ENCODE measurements around the gene HIGD1A. TPM values are rescaled to one million over a fixed set of nuclear protein-coding genes. Genes with fewer than 3 reads are reported as not detected.

HIGD1A gene
- total RNA-seq, 4 donors from 2014 or later: 45.1 to 123 (median 114) TPM

DNA sequence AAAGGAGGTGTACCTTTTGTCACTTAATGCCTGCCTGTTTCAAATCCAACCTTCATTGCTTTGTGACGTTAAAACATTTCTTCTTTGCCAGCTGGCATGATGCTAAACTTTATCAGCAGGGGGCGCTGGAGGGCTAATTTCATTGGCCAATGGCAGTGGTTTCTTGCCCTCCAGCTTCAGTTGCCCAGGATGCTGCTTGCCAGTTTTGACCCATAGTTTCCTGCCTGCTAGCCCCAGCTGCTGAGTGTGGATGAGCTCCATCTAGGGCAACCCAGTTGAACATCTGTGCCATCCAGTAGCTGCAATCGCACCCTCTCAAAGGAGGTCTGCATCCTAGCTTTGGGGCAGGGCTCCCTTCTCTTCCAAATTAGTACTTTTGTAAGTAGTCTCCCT, 27.0 kb upstream of the HIGD1A start:
- TF ChIP-seq POLR2A (IDR thresholded peaks at IDR 0.05): no peak
- TF ChIP-seq, protein P1, sequence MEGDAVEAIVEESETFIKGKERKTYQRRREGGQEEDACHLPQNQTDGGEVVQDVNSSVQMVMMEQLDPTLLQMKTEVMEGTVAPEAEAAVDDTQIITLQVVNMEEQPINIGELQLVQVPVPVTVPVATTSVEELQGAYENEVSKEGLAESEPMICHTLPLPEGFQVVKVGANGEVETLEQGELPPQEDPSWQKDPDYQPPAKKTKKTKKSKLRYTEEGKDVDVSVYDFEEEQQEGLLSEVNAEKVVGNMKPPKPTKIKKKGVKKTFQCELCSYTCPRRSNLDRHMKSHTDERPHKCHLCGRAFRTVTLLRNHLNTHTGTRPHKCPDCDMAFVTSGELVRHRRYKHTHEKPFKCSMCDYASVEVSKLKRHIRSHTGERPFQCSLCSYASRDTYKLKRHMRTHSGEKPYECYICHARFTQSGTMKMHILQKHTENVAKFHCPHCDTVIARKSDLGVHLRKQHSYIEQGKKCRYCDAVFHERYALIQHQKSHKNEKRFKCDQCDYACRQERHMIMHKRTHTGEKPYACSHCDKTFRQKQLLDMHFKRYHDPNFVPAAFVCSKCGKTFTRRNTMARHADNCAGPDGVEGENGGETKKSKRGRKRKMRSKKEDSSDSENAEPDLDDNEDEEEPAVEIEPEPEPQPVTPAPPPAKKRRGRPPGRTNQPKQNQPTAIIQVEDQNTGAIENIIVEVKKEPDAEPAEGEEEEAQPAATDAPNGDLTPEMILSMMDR (IDR thresholded peaks at IDR 0.05): no peak
- H3K4me3 ChIP-seq (ENCODE audit: low read depth, poor library complexity, severe bottlenecking): no peak overlapping the region
- peak; percentile 74 to 94 for DNase-seq (ENCODE audit: low spot score in 2 of 2)
- intact Hi-C loops (cut with DNase I; ENCODE audit: low total_unique reads): loop anchor here (10.0 kb wide), 1 partner anchor 57 kb away; the partner anchor contains the start of gene CCDC13
- WGBS, 2 donors: 25 to 29% methylated on average over 3 of the region's 3 CpGs

DNA sequence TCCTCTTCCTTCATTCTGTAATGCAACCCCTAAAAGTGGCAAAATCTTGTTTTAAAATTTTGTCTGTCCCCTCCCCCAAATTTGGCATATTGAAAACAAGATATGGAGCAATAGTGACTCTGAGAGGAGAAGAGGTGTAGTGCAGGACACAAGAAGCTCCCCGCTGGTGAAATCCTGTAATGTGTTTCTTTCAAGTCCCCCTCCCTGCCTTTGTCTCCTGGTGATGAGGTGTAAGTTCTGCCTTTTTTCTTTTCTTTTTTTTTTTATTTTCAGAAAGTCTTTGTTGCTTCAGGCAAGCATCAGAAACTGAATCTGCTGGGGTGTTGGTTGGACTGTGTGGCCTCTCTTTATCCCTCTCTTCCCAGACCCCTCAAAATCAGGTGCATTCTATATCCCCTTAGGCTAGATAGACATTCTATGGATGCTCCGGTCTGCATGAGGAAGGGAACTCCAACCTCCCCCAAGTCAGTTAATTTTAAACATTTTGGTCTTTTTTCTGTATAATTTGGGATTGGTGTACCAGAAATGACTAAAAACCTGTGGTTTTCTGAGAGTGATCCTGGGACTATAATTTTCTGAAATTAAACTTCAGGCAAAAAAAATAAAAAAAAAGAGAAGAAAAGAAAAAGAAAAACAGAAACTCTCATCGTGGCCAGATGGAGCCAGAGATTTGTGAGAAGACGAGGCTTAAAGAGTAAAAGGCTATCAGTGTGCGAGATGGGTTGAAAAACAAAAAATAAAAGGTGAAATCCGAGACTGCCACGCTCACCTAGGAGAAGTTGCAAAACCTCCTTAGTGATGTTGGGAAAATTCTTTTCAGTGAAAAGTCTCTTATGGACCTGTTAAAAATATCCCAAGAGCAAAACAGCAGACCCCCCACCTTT, 26.4 kb upstream of the HIGD1A start:
- TF ChIP-seq, protein P1 (IDR thresholded peaks at IDR 0.05): no peak
- no peak for TF ChIP-seq POLR2A (IDR thresholded peaks at IDR 0.05)
- intact Hi-C loops (cut with DNase I; ENCODE audit: low total_unique reads): loop anchor here (10.0 kb wide), 1 partner anchor 56 kb away; the partner anchor contains the start of gene CCDC13
- no peak for DNase-seq (ENCODE audit: low spot score in 2 of 2)
- H3K4me3 ChIP-seq (ENCODE audit: low read depth, poor library complexity, severe bottlenecking): no peak overlapping the region
- 46 to 53% methylated on average over 7 of the region's 7 CpGs for WGBS, 2 donors

DNA sequence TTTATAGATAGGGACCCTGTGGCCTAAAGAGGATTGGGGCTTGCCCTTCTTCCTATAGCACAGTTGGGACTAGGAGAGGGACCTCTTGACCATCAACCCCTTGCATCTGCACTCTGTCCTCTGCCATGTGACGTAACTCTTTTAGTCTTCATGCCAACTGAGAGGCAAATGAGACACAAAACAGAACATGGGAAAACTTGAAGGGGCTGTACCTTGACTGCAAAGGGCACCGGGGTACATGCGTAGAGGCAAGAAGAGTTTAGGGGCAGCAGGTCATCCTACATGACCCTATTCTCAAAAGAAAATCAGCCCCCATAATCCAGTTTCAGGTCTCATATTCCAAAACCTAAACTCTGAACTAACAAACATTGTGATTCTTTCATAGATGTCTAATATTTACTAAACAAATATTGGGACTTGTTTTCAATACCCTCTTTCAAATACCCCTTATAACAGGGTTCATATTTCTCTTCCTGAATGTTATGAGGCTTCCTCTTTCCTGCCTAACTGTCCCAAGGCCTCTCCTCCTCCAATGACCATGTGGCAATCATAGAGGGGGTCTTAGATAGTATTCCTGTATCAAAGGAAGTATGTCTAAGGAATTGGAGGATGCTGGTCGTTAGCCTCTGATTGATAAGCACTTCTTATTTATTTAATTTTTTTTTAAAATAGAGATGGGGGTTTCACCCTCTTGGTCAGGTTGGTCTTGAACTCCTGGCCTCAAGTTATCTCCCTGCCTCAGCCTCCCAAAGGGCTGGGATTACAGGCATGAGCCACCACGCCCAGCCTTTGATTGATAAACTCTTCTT, 25.5 kb upstream of the HIGD1A start:
- no peak overlapping the region for H3K4me3 ChIP-seq (ENCODE audit: low read depth, poor library complexity, severe bottlenecking)
- 81 to 86% methylated on average over 5 of the region's 5 CpGs for WGBS, 2 donors
- intact Hi-C loops (cut with DNase I; ENCODE audit: low total_unique reads): loop anchor here (5.0 to 10.0 kb wide), 2 partner anchors 52 to 55 kb away; partner anchors contain the start of gene CCDC13
- no peak for DNase-seq (ENCODE audit: low spot score in 2 of 2)
- TF ChIP-seq, protein P1 (IDR thresholded peaks at IDR 0.05): no peak
- no peak for TF ChIP-seq POLR2A (IDR thresholded peaks at IDR 0.05)

DNA sequence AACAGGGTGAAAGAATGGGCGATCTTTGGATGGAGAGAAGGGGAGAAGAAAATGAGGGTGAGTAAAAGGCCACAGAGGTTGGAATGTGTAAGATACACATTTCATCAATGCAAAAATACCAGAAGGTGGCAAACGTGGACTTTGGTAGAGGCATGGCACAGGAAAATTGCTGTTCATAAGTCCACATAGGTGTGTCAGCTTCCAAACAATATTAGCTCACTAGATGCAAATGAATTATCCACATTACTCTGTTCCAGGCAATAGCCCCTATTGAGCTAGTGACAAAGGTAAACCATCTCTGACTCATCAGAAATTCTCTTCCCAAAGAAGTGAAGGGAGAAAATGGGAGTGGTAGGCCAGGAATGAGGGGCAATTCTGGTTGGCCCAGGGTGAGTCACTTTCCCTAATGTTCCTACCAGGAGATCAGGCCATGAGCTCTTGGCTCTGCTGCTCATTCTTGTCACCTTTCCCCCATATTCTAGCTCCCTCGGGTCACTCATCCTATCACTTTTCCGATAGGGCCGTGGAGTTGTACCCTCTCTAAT, 24.9 kb upstream of the HIGD1A start:
- intact Hi-C loops (cut with DNase I; ENCODE audit: low total_unique reads): loop anchor here (5.0 kb wide), 1 partner anchor 53 kb away; no protein-coding TSS in a partner anchor
- no peak for TF ChIP-seq POLR2A (IDR thresholded peaks at IDR 0.05)
- TF ChIP-seq, protein P1 (IDR thresholded peaks at IDR 0.05): no peak
- 92 to 93% methylated on average over 5 of the region's 5 CpGs for WGBS, 2 donors
- DNase-seq (ENCODE audit: low spot score in 2 of 2): no peak
- no peak overlapping the region for H3K4me3 ChIP-seq (ENCODE audit: low read depth, poor library complexity, severe bottlenecking)

DNA sequence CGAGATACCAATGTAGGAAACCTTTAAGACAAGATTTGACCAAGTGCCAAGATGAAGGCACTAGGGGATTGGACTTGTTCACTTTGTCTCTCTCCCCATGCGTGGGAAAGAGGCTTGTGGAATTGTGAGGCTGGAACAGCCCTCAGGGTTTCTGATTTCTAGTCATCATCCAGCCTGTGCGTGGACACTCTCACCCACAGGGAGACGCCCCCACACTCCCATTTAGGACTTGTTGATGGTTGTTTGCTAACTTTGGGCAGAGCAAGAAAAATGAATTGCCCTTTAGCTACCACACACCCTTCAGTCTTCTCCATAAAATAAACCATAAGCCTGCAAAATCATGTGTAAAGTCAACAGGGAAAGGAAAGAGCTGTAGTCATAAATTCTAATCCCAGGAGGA, 23.4 kb upstream of the HIGD1A start:
- DNase-seq (ENCODE audit: low spot score in 2 of 2): no peak
- 38 to 63% methylated on average over 4 of the region's 4 CpGs for WGBS, 2 donors
- no peak overlapping the region for H3K4me3 ChIP-seq (ENCODE audit: low read depth, poor library complexity, severe bottlenecking)
- intact Hi-C loops (cut with DNase I; ENCODE audit: low total_unique reads): loop anchor here (5.0 kb wide), 1 partner anchor 55 kb away; no protein-coding TSS in a partner anchor
- TF ChIP-seq, protein P1 (IDR thresholded peaks at IDR 0.05): no peak
- no peak for TF ChIP-seq POLR2A (IDR thresholded peaks at IDR 0.05)

Measured in lower leg skin (tissue), 4 donors.